HEK293 (cell line): ENCODE data around the gene HHAT.

Experiments
- FEZF1 ChIP-seq: fragments of 450-650 bp; formaldehyde crosslinking; IDR thresholded peaks from 2 replicates; pipeline ENCODE4 v1.5.1; 2016; ENCODE audit warnings: missing biosample characterization, missing genetic modification characterization
- KLF1 ChIP-seq: fragments of 450-650 bp; formaldehyde crosslinking; IDR thresholded peaks from 2 replicates; pipeline ENCODE4 v1.5.1; 2016; ENCODE audit warnings: missing biosample characterization, missing genetic modification characterization
- PRDM1 ChIP-seq: fragments of 450-650 bp; formaldehyde crosslinking; IDR thresholded peaks from 2 replicates; pipeline ENCODE4; 2016; ENCODE audit warnings: missing biosample characterization, missing genetic modification characterization
- TSHZ1 ChIP-seq: fragments of 450-650 bp; formaldehyde crosslinking; IDR thresholded peaks from 2 replicates; pipeline ENCODE4 v1.5.1; 2016; ENCODE audit warnings: missing biosample characterization, missing genetic modification characterization, borderline replicate concordance
- YY1 ChIP-seq: fragments of 450-650 bp; formaldehyde crosslinking; IDR thresholded peaks from 2 replicates; pipeline ENCODE4 v1.5.1; 2018; ENCODE audit warnings: missing biosample characterization, missing genetic modification characterization
- ZNF274 ChIP-seq, 2 experiments: fragments of 200-500 bp in 1 of 2; fragments of 450-650 bp in 1 of 2; sonication (Bioruptor generic) in 1 of 2; formaldehyde crosslinking in 1 of 2; IDR thresholded peaks; 2 replicates each; pipeline versions ENCODE4 v1.5.1 to v1.6.1; 2014 to 2016; ENCODE audit warnings: borderline replicate concordance in 1 of 2, inconsistent platforms in 1 of 2, low read length in 1 of 2, missing biosample characterization in 1 of 2, missing genetic modification characterization in 1 of 2
- ZNF747 ChIP-seq: fragments of 450-650 bp; formaldehyde crosslinking; IDR thresholded peaks from 2 replicates; pipeline ENCODE4 v1.5.1; 2016; ENCODE audit warnings: missing biosample characterization, missing genetic modification characterization
- TF ChIP-seq, protein P1 (sequence below): fragments of 450-650 bp; formaldehyde crosslinking; optimal IDR thresholded peaks from 2 replicates; pipeline ENCODE3; 2016; ENCODE audit warnings: missing biosample characterization, mild to moderate bottlenecking, missing genetic modification characterization

DNA sequence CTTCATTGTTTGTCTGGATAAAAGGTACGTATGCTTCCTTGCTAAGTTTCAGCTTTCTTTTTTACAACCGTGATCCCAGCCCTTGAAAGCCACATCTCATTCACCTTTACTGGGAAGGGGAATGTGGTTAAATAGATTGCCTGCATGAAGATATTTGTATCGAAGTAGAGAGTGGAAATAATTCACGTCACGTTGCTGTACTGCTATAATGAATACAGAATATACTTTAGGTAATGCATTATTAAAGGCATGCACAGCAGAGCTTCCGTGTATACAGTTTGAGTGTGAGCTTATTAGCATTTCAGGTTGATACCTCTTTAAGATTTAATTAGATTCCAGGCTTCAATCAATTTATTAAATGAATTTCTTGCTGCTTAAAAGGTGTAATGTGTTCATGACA is 153.8 kb downstream of the HHAT start:
- no peak for TF ChIP-seq FEZF1 (tag by site-specific recombination)
- TF ChIP-seq, protein P1, sequence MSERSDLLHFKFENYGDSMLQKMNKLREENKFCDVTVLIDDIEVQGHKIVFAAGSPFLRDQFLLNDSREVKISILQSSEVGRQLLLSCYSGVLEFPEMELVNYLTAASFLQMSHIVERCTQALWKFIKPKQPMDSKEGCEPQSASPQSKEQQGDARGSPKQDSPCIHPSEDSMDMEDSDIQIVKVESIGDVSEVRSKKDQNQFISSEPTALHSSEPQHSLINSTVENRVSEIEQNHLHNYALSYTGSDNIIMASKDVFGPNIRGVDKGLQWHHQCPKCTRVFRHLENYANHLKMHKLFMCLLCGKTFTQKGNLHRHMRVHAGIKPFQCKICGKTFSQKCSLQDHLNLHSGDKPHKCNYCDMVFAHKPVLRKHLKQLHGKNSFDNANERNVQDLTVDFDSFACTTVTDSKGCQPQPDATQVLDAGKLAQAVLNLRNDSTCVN (tag by site-specific recombination): no peak
- TF ChIP-seq TSHZ1 (tag by site-specific recombination): no peak
- TF ChIP-seq ZNF747 (tag by site-specific recombination): no peak
- no peak for TF ChIP-seq ZNF274 (IDR thresholded peaks at IDR 0.05; ENCODE audit: low read length)
- TF ChIP-seq ZNF274 (tag by site-specific recombination; IDR thresholded peaks at IDR 0.05; ENCODE audit: borderline replicate concordance): no peak
- TF ChIP-seq PRDM1: no peak
- no peak for TF ChIP-seq KLF1
- TF ChIP-seq YY1 (tag by site-specific recombination): no peak
